Measurements from ENCODE around the gene AGFG2.

Gene AGFG2

DNA sequence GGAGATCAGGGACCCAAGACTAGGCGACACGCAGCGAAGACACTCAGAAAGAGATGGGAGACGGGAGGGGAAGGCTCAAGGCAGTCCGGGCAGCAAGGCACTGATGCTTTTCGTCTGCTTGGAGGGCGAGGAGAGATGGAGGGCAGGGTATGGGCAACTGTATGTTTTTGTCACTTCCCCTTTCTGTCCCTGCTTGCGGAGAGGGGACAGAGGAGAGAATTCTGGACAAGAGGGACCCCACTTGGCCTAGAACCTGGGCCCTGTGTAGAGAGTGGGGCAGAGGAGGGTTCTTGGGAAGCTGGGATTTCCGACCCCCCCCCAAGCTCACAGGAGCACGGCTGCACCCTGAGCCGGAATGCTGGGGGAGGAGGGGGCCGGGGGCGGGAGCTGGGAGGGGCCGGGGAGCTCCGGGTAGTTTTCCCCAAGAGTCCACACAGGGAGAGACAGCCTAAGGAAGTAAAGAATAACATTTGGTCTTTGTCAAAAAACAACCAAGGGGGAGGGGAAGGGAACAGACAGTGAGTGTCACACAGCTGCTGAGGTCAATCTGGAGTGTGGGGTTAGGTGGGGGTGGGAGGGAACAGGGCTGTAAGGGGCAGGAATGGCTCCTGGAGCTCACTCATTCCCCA, 45.2 kb downstream of the AGFG2 start:
- no peak overlapping the region for H2AFZ ChIP-seq (ENCODE audit: low read length)

DNA sequence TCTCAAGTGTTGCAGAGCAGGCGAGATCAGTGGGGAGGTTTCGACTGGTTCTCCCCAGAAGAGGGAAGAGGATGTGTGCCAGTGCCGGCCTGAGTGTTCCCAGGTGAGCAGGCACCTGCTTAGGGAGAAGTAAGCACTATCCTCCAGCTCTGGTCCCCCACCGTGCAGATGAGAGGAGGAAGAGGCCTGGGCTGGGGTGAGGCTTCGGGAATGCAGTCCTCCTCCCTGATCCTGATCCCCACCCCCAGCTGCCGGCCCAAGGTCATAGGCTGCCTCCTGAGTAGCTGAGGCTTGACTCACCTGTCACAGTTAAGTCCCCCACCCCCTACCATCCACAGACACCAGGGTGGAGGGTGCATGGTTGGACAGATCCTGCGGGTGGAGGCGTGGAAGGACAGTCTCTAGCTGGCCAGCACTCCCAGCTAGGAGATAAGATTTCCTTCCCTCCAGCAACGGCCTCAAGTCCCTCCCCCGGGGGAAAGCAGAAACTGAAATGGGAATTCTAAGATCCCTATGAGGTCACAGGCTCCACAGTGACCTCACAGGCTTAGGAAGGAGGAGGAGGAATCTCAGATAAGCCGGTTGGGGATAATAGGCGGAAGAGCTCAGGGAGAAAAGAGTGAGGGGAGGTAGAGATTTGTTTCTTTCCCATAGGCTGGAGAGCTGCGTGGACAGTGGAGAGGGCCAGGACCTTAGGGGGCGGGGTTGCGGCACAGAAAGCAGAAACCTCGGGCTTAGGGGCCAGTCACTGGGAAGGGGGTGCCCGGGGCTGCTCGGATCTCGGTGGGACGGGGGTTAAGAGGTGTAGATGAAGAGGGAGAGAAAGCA, 45.9 kb downstream of the AGFG2 start:
- Histone ChIP-seq H3K9ac (ENCODE audit: low read length) (peak overlapping the region; percentile 99; the same call in 1 of the 2 replicates), H3K4me3 (ENCODE audit: low read length) (peak overlapping the region; percentile 95), H3K4me1 (ENCODE audit: low read length) (peaks cover 11% of the 10 kb centered on the region; the same call in 1 of the 2 replicates), H3K4me2 (ENCODE audit: low read depth, low read length) (peak overlapping the region; percentile 84), H4K20me1 (ENCODE audit: insufficient read depth, low read length) (no peaks in the 10 kb centered on the region), H3K9me2 (replicated peaks; ENCODE audit: insufficient read depth, low read length) (no peaks in the 10 kb centered on the region), H3F3A (ENCODE audit: insufficient read depth, low read length) (peaks cover 20% of the 10 kb centered on the region; the same call in 1 of the 2 replicates), H2AFZ (ENCODE audit: low read length) (peak overlapping the region; percentile 51), H3K27ac (ENCODE audit: low read length) (peak overlapping the region; percentile 94; the same call in 1 of the 2 replicates), H3K9me3 (replicated peaks; ENCODE audit: insufficient read depth, low read length) (no peaks in the 10 kb centered on the region), H3K36me3 (replicated peaks; ENCODE audit: insufficient read depth, low read length) (no peaks in the 10 kb centered on the region), H3K79me2 (ENCODE audit: low read length) (peaks cover 38% of the 10 kb centered on the region), H3K27me3 (replicated peaks; ENCODE audit: insufficient read depth, low read length) (peaks cover 22% of the 10 kb centered on the region)
- TF ChIP-seq, protein P1, sequence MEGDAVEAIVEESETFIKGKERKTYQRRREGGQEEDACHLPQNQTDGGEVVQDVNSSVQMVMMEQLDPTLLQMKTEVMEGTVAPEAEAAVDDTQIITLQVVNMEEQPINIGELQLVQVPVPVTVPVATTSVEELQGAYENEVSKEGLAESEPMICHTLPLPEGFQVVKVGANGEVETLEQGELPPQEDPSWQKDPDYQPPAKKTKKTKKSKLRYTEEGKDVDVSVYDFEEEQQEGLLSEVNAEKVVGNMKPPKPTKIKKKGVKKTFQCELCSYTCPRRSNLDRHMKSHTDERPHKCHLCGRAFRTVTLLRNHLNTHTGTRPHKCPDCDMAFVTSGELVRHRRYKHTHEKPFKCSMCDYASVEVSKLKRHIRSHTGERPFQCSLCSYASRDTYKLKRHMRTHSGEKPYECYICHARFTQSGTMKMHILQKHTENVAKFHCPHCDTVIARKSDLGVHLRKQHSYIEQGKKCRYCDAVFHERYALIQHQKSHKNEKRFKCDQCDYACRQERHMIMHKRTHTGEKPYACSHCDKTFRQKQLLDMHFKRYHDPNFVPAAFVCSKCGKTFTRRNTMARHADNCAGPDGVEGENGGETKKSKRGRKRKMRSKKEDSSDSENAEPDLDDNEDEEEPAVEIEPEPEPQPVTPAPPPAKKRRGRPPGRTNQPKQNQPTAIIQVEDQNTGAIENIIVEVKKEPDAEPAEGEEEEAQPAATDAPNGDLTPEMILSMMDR (IDR thresholded peaks at IDR 0.05; ENCODE audit: low read length) = no peak
- TF ChIP-seq EZH2 (optimal IDR thresholded peaks at IDR 0.05; ENCODE audit: low read depth, low read length) (no peak), EZH2phosphoT487 (IDR thresholded peaks at IDR 0.05; ENCODE audit: low read length) (no peak)
- DNase-seq = no peak

More for the DNA sequence above, 45.2 kb downstream of the AGFG2 start:
- Histone ChIP-seq H3K9me3 (replicated peaks; ENCODE audit: insufficient read depth, low read length) (no peaks in the 10 kb centered on the region), H3K9me2 (replicated peaks; ENCODE audit: insufficient read depth, low read length) (no peaks in the 10 kb centered on the region), H3F3A (ENCODE audit: insufficient read depth, low read length) (peaks cover 20% of the 10 kb centered on the region; the same call in 1 of the 2 replicates), H3K4me2 (ENCODE audit: low read depth, low read length) (peak overlapping the region; percentile 84), H3K27me3 (replicated peaks; ENCODE audit: insufficient read depth, low read length) (peaks cover 15% of the 10 kb centered on the region), H4K20me1 (ENCODE audit: insufficient read depth, low read length) (no peaks in the 10 kb centered on the region), H3K27ac (ENCODE audit: low read length) (peak overlapping the region; percentile 94; the same call in 1 of the 2 replicates), H3K9ac (ENCODE audit: low read length) (peak overlapping the region; percentile 50; the same call in 1 of the 2 replicates), H3K4me3 (ENCODE audit: low read length) (peak overlapping the region; percentile 95), H3K4me1 (ENCODE audit: low read length) (peaks cover 11% of the 10 kb centered on the region; the same call in 1 of the 2 replicates), H3K36me3 (replicated peaks; ENCODE audit: insufficient read depth, low read length) (no peaks in the 10 kb centered on the region), H3K79me2 (ENCODE audit: low read length) (peaks cover 38% of the 10 kb centered on the region)
- no peak for DNase-seq
- TF ChIP-seq EZH2phosphoT487 (IDR thresholded peaks at IDR 0.05; ENCODE audit: low read length) (no peak), EZH2 (optimal IDR thresholded peaks at IDR 0.05; ENCODE audit: low read depth, low read length) (no peak)
- TF ChIP-seq, protein P1 (IDR thresholded peaks at IDR 0.05; ENCODE audit: low read length) = no peak

DNA sequence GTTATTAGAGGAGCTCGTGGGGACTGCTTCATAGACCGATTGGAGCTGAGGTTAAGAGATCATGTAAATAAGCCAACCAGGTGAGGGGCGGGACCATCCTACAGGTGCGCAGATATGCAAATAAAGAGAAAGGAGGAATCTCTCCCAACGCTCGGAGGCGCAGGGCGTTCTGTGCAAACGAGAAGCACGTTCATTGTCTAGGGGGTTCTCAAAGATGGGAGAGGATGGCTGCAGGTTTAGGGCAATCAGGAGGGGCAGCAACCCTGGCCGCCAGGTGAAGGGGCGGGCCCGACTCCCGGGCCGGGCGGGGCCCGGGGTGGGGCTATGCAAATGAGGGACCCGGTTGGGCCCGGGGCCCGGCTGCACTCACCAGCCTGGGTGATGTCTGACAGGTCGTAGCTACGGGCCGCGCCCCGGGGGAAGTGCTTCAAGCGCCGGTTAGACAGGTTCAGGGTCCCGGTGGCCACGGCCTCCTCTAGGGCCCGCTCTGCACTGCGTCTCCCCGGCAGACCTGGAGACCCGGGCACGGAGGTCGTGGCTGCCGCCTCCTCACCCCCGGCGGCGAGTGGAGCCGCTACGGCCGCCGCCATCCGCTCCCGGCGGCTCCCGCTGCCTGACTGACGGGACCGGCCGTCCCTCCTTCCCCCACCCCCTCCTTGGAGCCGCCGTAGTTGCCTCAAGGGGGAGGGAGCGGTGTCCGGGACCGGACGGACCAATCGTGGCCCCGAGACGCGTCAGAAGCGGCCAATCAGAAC, 46.7 kb downstream of the AGFG2 start, which contains the start of gene LRCH4:
Gene LRCH4, minus strand, starts transcription at position 619 of the 755 bp plus-strand sequence. Its CDS starts 29 bp downstream, at position 590.
- Histone ChIP-seq H3K4me2 (ENCODE audit: low read depth, low read length) (peak within 1 kb of the TSS; percentile 96), H3K9ac (ENCODE audit: low read length) (peak within 1 kb of the TSS; percentile 99), H2AFZ (ENCODE audit: low read length) (peak within 1 kb of the TSS; percentile 73), H3K4me1 (ENCODE audit: low read length) (peaks cover 11% of the 10 kb centered on the region; the same call in 1 of the 2 replicates), H3F3A (ENCODE audit: insufficient read depth, low read length) (peaks cover 20% of the 10 kb centered on the region; the same call in 1 of the 2 replicates), H3K9me3 (replicated peaks; ENCODE audit: insufficient read depth, low read length) (no peaks in the 10 kb centered on the region), H3K27ac (ENCODE audit: low read length) (peak within 1 kb of the TSS; percentile 94), H3K79me2 (ENCODE audit: low read length) (peaks cover 38% of the 10 kb centered on the region), H3K27me3 (replicated peaks; ENCODE audit: insufficient read depth, low read length) (peaks cover 30% of the 10 kb centered on the region), H3K9me2 (replicated peaks; ENCODE audit: insufficient read depth, low read length) (no peaks in the 10 kb centered on the region), H3K36me3 (replicated peaks; ENCODE audit: insufficient read depth, low read length) (no peaks in the 10 kb centered on the region), H3K4me3 (ENCODE audit: low read length) (peak within 1 kb of the TSS; percentile 95), H4K20me1 (ENCODE audit: insufficient read depth, low read length) (no peaks in the 10 kb centered on the region)
- TF ChIP-seq EZH2 (optimal IDR thresholded peaks at IDR 0.05; ENCODE audit: low read depth, low read length) (no peak), EZH2phosphoT487 (IDR thresholded peaks at IDR 0.05; ENCODE audit: low read length) (no peak)
- TF ChIP-seq, protein P1 (IDR thresholded peaks at IDR 0.05; ENCODE audit: low read length) = no peak
- peak; percentile 66 for DNase-seq
